Gastroesophageal sphincter (tissue), 4 donors: ENCODE measurements around the gene MAL. TPM values are rescaled to one million over a fixed set of nuclear protein-coding genes. Genes with fewer than 3 reads are reported as not detected.

Experiments
- ATAC-seq: fragments of 150-250 bp; one replicate; pipeline ENCODE4 v1.9.1; 2016; ENCODE audit warnings: mild to moderate bottlenecking, moderate library complexity
- H3K27ac ChIP-seq, 4 donors: fragments of 200-600 bp; sonication (generic) in 3 of 4; 1 replicate in 3 of 4; 2 replicates in 1 of 4; pipeline ENCODE4 v1.5.1; 2016 to 2019
- H3K27me3 ChIP-seq: fragments of 200-600 bp; sonication (generic); one replicate; pipeline ENCODE4 v1.5.1; 2019
- H3K36me3 ChIP-seq, 2 donors: fragments of 200-600 bp; sonication (generic); one replicate each; pipeline ENCODE4 v1.5.1; 2019; ENCODE audit warnings: control low read depth in 1 of 2
- H3K4me1 ChIP-seq, 3 donors: fragments of 200-600 bp; sonication (generic); 1 replicate in 2 of 3; 2 replicates in 1 of 3; pipeline ENCODE4 v1.5.1; 2016 to 2019; ENCODE audit warnings: control low read depth in 2 of 3
- H3K4me3 ChIP-seq, 2 donors: fragments of 200-600 bp; sonication (generic); one replicate each; pipeline ENCODE4 v1.5.1; 2019; ENCODE audit warnings: mild to moderate bottlenecking in 1 of 2, moderate library complexity in 1 of 2
- H3K9me3 ChIP-seq, 3 donors: fragments of 200-600 bp; sonication (generic); one replicate each; pipeline ENCODE4 v1.5.1; 2017 to 2019; ENCODE audit warnings: control low read depth in 2 of 3
- CTCF ChIP-seq, 4 experiments: fragments of 200-600 bp in 2 of 4; fragments of 450-650 bp in 2 of 4; sonication (generic) in 1 of 4; IDR thresholded peaks; one replicate each; pipeline ENCODE4 v1.5.1; 2017 to 2019; ENCODE audit warnings: antibody characterized with exemption in 4 of 4, mild to moderate bottlenecking in 2 of 4, moderate library complexity in 2 of 4
- EP300 ChIP-seq: sonication (generic); formaldehyde crosslinking; IDR thresholded peaks from one replicate; pipeline ENCODE4 v1.6.1; 2017; ENCODE audit warnings: antibody characterized with exemption, mild to moderate bottlenecking
- POLR2A ChIP-seq, 2 donors: fragments of 450-650 bp; IDR thresholded peaks; one replicate each; pipeline ENCODE4 v1.6.1; 2017; ENCODE audit warnings: antibody characterized with exemption in 2 of 2, mild to moderate bottlenecking in 2 of 2, moderate library complexity in 1 of 2
- POLR2AphosphoS5 ChIP-seq: sonication (generic); formaldehyde crosslinking; IDR thresholded peaks from one replicate; pipeline ENCODE4 v1.6.1; 2017; ENCODE audit warnings: antibody characterized with exemption
- WGBS, 2 donors: methylation state at CpG; one replicate each; pipeline ENCODE4 v1.1.5; 2018; ENCODE audit warnings: low coverage in 1 of 2; 5-methylcytosine and 5-hydroxymethylcytosine counted together
- total RNA-seq, 4 donors: library from RNA; depleted of rRNA; stranded (reverse); fragments of >200 nt; gene quantifications; one replicate each; pipeline ENCODE4 v1.1.0, GENCODE V29; 2016

MAL gene
- total RNA-seq = 10 to 100 TPM; 21.3 to 39.8 (median 32.0) TPM

GRCh38 chr2:95025406-95026319, at the start of gene MAL:
Gene MAL (plus strand): TSS chr2:95025708. CDS start chr2:95025793, 85 bp downstream.
- TF ChIP-seq CTCF (IDR thresholded peaks at IDR 0.05) (no peak), POLR2AphosphoS5 (peak; percentile 20), POLR2A (IDR thresholded peaks at IDR 0.05) (peak; percentile 28 to 40)
- ATAC-seq = peak; percentile 34
- H3K36me3 ChIP-seq = no peaks in the 10 kb centered on the region
- peak within 1 kb of the TSS; percentile 15 to 52 for H3K4me3 ChIP-seq
- H3K4me1 ChIP-seq = peaks cover 0 to 27% (median 10%) of the 10 kb centered on the region in 3 donors
- 0 to 4% methylated on average over 2 to 24 of the region's 81 CpGs for WGBS, 2 donors
- H3K9me3 ChIP-seq = no peaks in the 10 kb centered on the region
- H3K27me3 ChIP-seq = peaks cover 78% of the 10 kb centered on the region
- H3K27ac ChIP-seq = peak within 1 kb of the TSS in 3 of 4 donors; percentile 60 to 78 (median 64)

- ATAC-seq = no peak
- WGBS, 2 donors = 60 to 100% methylated on average over 1 of the region's 4 CpGs
- no peak for TF ChIP-seq CTCF (IDR thresholded peaks at IDR 0.05)
- no peak for TF ChIP-seq POLR2A (IDR thresholded peaks at IDR 0.05)
- TF ChIP-seq POLR2AphosphoS5 = no peak
- TF ChIP-seq EP300 = no peak
- H3K4me1 ChIP-seq = no peaks in the 10 kb centered on the region
- H3K27ac ChIP-seq = no peak overlapping the region
- H3K27me3 ChIP-seq = peaks cover 59% of the 10 kb centered on the region
- no peak overlapping the region for H3K4me3 ChIP-seq
- no peaks in the 10 kb centered on the region for H3K36me3 ChIP-seq
- no peaks in the 10 kb centered on the region for H3K9me3 ChIP-seq
Measured at GRCh38 chr2:94977826-94978225, 47.7 kb upstream of the MAL start.

- Histone ChIP-seq H3K9me3 (no peaks in the 10 kb centered on the region), H3K4me3 (no peak overlapping the region), H3K27ac (no peak overlapping the region), H3K27me3 (peaks cover 60% of the 10 kb centered on the region), H3K36me3 (no peaks in the 10 kb centered on the region), H3K4me1 (no peaks in the 10 kb centered on the region)
- WGBS, 2 donors = 68 to 100% methylated on average over 1 to 3 of the region's 3 CpGs
- no peak for ATAC-seq
- TF ChIP-seq POLR2A (IDR thresholded peaks at IDR 0.05) (no peak), CTCF (IDR thresholded peaks at IDR 0.05) (no peak), EP300 (no peak), POLR2AphosphoS5 (no peak)
Measured at GRCh38 chr2:94978917-94979316, 46.6 kb upstream of the MAL start.

GRCh38 chr2:94979406-94980375, 45.8 kb upstream of the MAL start:
- WGBS, 2 donors = 64 to 90% methylated on average over 2 to 7 of the region's 10 CpGs

More at GRCh38 chr2:94979406-94980375, 45.8 kb upstream of the MAL start:
- no peaks in the 10 kb centered on the region for H3K4me1 ChIP-seq
- H3K27ac ChIP-seq = no peak overlapping the region
- peak; percentile 31 for ATAC-seq
- TF ChIP-seq POLR2AphosphoS5 = no peak
- no peak for TF ChIP-seq POLR2A (IDR thresholded peaks at IDR 0.05)
- TF ChIP-seq EP300 = no peak
- no peak for TF ChIP-seq CTCF (IDR thresholded peaks at IDR 0.05)
- no peak overlapping the region for H3K4me3 ChIP-seq
- H3K36me3 ChIP-seq = no peaks in the 10 kb centered on the region
- peaks cover 60% of the 10 kb centered on the region for H3K27me3 ChIP-seq
- no peaks in the 10 kb centered on the region for H3K9me3 ChIP-seq
